GM21529 (cell line): ENCODE data around the gene CCDC85C.

Experiments
- ATAC-seq: cut with Tn5 transposase; IDR thresholded peaks from one replicate; pipeline ENCODE4 v1.9.1; 2021; ENCODE audit not compliant: unreplicated experiment

Gene CCDC85C

DNA sequence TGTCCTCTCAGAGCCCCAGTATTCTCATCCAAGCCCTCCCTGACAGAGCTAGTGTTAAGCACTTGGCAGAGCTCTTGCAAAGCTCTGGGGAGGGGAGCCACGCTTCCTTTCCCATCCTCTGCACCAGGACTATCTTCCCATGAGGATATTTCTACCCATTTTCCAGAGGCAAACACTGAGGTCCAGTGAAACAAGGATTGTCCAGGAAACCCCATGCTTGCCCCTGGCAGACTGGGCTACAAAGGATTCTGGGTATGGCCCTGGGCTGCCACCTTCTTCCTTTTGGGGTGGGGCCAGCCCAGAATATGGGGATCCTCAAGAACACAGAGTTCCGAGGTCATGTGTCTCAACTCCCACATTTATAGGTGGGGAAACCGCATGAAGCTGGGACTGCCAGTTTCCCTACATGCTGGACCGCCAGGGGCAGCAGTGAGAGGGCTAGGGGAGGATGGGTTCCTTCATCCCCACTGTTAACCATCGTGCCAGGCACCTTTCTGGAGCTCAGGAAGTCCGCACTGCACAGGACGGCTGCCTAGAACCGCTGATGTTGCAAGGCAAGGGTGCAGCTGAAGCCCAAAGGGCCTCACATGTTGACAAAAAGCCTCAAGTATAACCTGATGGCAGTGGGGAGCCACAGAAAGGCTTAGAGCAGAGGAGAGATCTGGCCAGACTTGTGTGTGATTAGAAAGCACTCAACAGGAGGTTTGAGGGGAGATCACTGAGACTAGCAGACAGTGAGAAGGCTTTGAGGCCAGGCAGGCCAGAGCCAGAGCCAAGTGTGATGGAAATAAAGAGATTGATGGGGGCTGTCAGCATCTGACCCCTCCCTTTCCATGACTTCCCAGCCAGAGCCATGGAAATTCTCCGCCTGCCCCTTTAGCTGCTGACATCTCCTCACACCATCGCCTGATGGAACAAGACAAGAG, 5.5 kb upstream of the CCDC85C start:
- ATAC-seq, result no peak

DNA sequence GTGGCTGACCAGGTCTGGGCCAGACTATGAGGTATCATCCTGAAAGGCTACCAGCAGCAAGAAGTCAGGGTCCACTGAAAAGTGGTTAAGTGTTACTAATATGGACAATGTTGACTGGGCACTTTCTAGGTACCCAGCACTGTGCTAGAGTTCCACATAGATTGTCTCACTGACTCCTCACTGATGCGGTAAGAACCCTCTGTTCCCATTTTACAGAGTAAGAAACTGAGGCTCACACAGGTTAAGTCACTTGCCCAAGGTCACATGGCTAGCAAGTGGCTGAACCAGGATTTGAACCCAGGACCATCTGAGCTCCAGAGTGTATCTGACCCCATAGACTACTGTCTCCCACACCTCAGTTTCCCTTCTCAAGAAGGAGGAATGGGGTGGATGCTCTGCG, 4.6 kb upstream of the CCDC85C start:
- ATAC-seq, result no peak

DNA sequence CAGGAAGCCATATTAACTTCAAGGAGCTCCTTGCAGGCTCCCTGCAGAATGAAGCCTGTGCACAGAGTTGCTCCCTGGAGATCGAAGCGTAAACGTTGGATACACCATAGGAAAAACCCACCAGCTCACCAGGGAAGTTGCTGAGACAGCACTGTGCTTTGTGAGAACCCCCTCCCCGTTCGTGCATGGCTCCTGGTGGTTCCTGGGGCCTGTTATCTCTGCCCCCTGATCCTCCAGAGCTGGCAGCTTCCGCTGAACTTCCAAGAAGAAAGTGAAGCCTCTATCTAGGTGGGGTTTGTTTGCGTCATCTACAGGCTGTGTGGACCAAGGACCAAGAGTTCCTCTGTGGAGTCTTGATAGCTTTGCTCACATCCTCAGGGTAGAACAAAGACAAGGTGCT, 2.4 kb upstream of the CCDC85C start:
- ATAC-seq, result no peak

DNA sequence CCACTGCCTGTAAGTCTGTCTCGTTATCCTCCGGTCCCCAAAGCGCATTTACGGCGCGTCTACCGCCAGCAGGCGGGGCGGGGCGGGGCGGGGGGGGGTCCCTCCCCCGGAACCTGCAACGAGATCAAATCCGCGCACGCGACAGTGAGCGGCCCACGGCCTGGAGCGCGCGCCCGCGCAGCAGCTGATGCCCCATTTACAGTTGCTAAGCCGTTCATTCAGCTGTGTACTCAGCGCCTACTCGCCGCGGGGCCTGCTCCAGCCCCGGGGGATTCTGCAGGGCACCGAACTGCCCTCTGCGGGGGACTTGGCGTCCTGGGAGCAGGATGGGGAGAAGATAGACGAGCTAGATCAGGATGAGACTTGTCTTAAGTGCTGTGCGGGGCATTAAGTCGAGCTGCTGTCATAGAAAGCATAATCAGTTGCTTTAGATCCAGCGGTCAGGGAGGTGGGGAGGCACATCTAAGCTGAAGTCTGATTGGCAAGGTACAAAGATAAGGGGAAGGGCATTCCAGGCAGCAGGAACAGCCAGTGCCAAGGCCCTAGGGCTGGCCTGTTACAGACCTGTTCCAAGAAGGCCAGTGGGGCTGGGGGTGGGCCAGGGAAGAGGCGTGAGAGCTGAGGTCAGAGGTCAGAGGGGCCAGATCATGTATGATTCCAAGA, 1.4 kb upstream of the CCDC85C start:
- peak; percentile 23 for ATAC-seq

DNA sequence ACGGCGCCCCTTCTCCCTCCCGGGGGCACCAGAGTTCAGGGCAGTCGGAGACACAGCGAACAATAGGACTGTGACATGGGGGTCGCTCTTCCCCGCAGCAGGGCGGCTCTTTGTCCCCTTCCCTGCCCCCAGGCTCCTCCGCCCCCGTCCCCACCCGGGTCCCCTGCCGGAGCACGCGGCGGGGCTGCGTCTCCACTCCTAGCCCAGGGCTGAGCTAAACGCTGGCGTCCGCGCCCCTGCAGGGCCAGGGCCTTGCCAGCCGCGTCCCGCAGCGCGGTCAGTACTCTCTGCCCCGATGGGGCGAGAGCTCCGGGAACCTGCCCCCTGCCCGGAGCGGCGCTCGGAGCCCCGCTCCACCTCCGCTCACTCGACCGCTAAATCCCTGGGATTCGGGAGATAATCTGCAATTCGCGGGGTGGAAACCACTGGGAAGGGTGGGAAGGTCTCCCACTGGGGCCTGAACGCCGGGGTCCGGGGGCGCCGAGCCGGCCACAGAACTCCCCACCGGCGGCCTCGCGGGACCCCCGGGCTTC, 825 bp upstream of the CCDC85C start:
- peak; percentile 28 for ATAC-seq

- peak; percentile 87 for ATAC-seq
These were observed 315 bp upstream of the CCDC85C start for GRCh38 chr14:99604278-99604765.

DNA sequence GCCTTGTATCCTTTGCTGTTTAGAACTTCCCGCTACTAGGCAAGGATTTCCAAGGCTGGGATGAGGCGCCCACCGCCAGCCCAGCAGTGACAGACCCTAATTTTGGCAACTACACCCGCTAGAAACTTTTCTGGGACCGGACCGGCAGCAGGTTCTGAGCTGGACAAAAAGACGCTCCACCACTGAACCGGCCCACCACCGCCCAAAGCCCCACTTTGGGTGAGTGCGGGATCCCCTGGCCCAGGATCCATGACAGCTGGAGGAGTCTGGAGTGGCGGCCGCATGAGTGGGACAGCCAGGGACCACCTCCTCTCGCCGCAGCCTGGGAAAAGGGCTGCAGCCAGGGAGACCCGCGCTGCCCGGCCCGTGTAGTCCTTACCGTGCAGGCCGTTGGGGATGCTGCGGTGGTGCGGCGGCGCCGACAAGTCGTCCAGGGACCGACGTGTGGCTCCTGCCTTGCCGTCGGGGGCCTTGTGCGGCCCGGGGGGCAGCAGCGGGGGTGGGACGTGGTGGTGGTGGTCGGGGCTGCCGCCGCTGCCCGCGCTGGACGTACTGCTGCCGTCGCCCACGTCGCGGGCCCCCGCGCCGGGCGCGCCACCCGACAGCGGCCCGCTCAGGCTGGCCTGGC, 1.1 kb downstream of the CCDC85C start:
- no peak for ATAC-seq

DNA sequence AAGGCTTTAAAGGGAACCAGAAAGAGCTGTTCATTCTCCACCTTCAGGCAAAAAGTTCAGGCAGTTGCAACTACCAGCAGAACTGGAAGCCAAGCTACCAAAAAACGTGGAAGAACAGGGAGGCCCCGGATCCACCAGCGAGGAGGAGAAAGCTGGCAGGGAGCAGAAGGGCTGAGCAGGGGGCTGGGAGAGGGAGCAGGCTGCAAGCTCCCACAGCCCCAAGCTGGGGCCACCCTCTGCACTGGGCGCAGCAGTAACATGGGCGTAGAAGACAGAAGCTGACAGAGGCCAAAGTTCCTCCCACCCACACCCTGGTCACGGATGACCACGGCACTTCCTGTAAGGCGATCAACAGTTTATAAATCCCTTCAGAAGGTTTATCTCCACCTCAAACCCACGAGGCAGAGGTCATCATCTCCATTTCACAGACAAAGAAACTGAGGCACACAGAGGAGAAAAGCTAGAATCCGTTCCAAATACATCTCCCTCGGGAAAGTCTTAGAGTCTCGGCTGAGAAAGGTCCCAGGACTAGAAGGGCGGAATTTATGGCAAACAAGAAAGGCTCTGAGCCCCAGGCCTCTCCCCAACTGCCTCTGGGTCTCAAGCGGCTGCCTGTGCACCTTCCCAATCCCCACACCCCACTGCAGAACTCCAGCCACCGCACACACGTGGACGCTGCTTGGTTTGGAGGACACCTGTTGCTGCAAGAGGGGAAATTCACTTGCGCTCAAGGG, 1.8 kb downstream of the CCDC85C start:
- no peak for ATAC-seq

DNA sequence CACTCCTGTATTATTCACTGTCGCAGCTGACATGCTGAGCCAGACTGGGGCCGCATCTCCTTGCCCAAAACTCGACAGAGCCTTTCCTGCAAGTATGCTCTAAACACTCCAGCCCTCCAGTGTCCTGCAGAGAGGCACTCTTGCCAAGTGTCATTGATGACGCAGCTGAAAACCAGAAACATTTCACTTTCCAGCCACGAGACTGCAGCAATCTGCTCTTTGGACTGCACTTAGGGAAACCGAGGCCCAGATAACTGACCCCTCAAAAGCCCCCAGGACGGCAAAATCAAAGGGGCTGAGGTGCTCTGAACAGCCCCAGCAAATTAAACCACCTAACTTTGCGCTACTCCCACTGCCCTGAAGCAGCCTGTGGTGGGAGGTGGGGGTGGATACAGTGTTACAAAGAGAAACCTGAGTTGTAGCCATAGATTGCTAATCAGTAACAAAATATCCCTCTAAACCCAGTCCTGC, 2.6 kb downstream of the CCDC85C start:
- ATAC-seq, result no peak

GRCh38 chr14:99600232-99600888, 3.6 kb downstream of the CCDC85C start:
- ATAC-seq, result no peak

DNA sequence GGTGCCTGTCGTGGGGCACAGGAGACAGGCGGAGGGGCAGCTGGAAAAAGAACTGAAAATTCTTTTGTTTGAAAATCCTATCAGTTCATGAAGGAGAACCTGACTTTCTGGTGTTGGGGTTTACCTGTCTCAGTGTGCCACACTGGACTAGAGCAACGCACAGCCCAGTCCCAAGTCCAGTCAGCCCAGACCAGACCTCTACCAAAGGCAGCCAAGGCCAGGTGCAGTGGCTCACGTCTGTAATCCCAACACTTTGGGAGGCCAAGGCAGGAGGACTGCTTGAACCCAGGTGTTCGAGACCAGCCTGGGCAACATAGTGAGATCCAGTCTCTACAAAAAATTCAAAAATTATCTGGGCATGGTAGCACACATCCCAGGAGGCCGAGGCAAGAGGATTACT, 4.6 kb downstream of the CCDC85C start:
- no peak for ATAC-seq

GRCh38 chr14:99598774-99599173, 5.2 kb downstream of the CCDC85C start:
- ATAC-seq, result no peak

GRCh38 chr14:99597911-99598600, 6.0 kb downstream of the CCDC85C start:
- no peak for ATAC-seq

DNA sequence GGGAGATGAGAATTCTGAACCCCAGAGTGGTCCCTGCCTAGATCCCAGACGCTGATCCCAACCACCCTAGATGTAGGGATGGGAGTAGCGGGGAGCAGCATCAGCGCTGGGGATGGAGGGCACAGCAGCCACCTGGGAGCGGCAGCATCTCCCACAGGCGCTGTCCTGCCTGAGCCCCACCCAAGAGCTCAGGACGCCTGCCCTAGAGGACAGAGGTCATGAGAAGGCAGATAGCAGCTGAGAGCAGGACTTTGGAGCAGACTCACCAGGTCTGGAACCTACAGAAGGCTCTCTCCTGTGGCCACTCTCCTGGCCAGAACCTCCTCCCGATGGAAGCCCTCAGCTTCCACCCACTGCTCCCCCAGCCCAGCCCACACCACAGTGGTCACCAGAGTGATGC, 7.2 kb downstream of the CCDC85C start:
- no peak for ATAC-seq

DNA sequence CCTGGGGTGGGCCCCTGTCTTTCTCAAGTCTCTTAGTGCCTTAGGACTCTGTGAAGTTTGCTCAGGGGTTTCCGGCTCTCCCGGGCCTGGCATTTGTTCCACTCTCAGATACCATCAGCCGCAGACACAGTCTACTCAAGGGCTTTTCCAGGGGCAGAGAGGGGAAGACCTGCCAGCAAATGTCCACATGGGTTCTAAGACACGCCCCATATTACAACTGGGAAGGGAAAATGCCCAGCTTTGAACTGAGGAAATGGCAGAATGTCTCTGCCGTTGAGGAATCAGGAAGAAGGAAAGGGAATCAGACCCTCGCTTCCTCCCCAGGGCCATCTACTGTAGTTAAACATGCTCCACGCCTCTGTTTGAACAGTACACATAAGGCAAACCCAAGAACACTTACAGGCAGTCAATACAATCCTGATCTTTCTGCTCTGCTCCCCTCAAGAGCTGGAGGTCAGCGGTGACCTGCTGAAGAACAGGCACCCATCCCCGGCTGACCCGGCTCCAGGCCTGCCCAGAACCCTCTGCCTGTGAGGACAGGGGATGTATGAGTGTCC, 7.9 kb downstream of the CCDC85C start:
- ATAC-seq, result no peak

GRCh38 chr14:99595524-99595923, 8.5 kb downstream of the CCDC85C start:
- no peak for ATAC-seq

GRCh38 chr14:99595034-99595433, 9.0 kb downstream of the CCDC85C start:
- ATAC-seq, result peak; percentile 94

GRCh38 chr14:99593971-99594841, 9.8 kb downstream of the CCDC85C start:
- ATAC-seq, result no peak
